OCI-LY7 (cell line): Measurements from ENCODE around the gene VENTX.

Experiments
- CTCF ChIP-seq: fragments of 200-600 bp; sonication (generic); conservative IDR thresholded peaks from 2 replicates; pipeline ENCODE4 v1.5.1; 2014; ENCODE audit warnings: mild to moderate bottlenecking, antibody characterized with exemption, low read length, moderate library complexity, mixed read lengths
- EZH2phosphoT487 ChIP-seq: fragments of 200-600 bp; sonication (generic); IDR thresholded peaks from 2 replicates; pipeline ENCODE4 v1.6.1; 2018; ENCODE audit warnings: low read depth, borderline replicate concordance, mild to moderate bottlenecking, mixed run types, antibody characterized with exemption, low read length, moderate library complexity, mixed read lengths

DNA sequence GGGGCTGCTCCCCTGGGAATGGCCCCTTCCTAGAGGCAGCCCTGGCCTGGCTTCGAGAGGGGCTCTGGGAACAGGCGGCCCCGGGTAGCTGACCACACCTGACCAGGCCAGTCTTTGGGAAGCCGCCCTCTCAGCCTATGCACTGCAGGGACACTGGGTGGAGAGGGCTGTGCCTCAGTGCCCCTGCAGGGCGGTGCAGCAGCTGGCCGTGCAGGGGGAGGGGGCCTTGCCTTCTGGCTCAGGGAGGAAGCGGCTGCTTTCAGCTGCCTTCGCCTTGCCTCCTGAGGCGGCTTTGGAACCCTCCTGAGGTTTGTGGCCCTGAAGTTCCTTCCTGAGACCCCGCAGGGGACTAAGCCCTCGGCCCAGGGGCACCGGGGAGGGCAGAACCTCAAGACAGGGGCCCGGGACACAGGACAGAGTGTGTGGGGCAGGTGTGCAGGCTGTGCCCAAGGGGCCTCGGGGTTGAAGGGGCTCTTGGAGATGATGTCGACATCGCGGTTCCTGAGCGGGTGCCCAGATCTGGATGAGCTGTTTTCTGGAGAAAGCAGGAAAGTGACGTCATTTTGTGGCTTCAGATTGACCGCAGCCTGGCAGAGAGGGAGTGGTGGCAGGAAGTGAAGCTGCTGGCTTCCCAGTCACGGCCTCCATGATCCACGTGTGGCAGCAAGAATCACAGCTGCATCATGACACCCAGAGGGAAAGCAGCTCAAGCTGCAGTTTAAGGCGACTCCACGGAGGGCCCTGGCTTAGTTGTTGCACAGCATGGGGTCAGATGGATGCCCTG, 21.4 kb downstream of the VENTX start:
- TF ChIP-seq EZH2phosphoT487 (no peak), CTCF (no peak)
